ENCODE measurements around the gene PDCD11.

The PDCD11 gene

GRCh38 chr10:103487410-103487708, 90.9 kb downstream of the PDCD11 start:
- Mint-ChIP-seq H3K4me3 (no peak overlapping the region), H3K27ac (no peak overlapping the region), H3K4me1 (peaks cover 33% of the 10 kb centered on the region), H3K9me3 (no peaks in the 10 kb centered on the region), H3K27me3 (ENCODE audit: low read depth) (peaks cover 7% of the 10 kb centered on the region), H3K36me3 (ENCODE audit: low read depth) (no peaks in the 10 kb centered on the region)
- no peak for TF ChIP-seq CTCF (IDR thresholded peaks at IDR 0.05; ENCODE audit: unreplicated experiment in 3 of 3)

DNA sequence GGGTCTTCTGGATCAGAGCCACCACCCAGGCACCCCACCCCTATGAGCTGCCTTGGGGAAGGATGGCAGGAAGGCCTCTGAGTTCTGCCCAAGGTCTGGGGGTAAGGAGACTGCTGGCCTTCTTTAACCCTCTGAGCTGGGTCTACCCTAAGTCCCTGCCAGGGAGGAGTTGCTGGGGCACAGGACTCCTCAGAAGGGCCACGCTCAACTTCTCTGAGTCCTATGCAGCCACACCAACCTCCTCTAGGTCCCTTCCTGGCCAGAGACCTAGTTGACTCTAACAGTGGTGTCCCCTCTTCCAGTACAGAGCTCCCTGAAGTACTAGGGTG, 94.5 kb downstream of the PDCD11 start:
- H3K36me3 Mint-ChIP-seq (ENCODE audit: low read depth) = no peaks in the 10 kb centered on the region
- H3K9me3 Mint-ChIP-seq = no peaks in the 10 kb centered on the region
- H3K27me3 Mint-ChIP-seq (ENCODE audit: low read depth) = peaks cover 35% of the 10 kb centered on the region
- H3K27ac Mint-ChIP-seq = no peak overlapping the region
- no peak overlapping the region for H3K4me3 Mint-ChIP-seq
- peaks cover 40% of the 10 kb centered on the region for H3K4me1 Mint-ChIP-seq
- no peak for TF ChIP-seq CTCF (IDR thresholded peaks at IDR 0.05; ENCODE audit: unreplicated experiment in 3 of 3)

DNA sequence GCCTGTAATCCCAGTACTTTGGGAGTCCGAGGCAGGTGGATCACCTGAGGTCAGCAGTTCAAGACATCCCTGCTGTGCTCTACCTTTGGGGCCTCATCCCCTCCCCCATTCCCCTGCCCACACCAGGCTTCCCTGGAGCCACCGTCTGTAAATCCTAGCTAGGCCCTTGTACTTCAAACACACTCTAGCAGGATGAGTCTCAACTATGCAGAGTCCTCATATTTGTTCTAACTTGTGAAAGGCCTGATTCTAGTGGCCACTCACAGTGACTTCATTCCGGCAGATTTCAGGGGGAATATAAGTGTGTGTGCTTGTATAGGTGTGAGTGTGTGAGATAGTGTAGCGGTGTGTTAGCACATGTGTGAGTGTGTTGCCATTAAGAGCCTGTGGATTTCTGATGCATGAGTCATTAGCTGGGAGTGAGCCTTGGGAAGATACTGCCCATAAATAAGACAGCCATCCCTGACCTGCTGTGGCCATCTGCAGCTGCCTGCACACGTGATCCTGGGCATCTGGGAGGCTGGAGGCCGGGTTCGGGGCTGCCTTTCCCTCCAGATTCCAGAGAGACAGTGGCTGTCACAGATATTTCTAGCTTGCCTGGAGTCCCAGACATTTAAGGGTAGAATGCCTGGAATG, 95.4 kb downstream of the PDCD11 start:
- Mint-ChIP-seq H3K4me1 (peaks cover 36% of the 10 kb centered on the region), H3K9me3 (no peaks in the 10 kb centered on the region), H3K27me3 (ENCODE audit: low read depth) (peaks cover 42% of the 10 kb centered on the region), H3K36me3 (ENCODE audit: low read depth) (no peaks in the 10 kb centered on the region), H3K4me3 (peak overlapping the region; percentile 54 to 82 (median 75)), H3K27ac (peak overlapping the region; percentile 20 to 40 (median 22))
- no peak for TF ChIP-seq CTCF (IDR thresholded peaks at IDR 0.05; ENCODE audit: unreplicated experiment in 3 of 3)

DNA sequence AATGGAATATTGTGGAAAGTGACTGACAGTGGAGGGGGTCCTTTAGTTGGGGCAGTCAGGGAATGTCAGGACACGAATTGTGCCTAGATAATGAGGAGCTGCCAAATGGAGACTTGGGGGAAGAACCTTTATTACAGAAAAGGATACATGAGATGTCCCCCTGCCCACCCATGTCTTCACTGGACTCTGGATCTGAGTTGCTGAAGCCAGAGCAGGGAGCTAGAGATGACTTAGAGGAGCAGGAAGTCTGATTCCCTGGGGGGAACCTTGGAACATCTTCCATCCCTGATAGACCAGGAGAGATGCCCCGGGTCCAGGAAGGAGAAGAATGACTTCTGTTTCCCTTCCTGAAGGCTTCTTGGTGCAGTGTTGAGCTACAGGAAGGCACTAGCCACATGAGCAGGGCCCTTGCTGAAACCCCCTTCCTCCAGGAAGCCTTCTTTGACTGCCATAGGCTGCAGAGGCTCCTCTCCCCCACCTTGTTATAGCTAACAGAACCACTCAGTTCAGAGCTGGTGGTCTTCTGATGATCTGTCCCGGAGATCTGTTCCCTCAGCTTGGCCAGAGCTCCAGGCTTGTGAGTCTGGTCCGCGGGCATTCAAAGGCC, 96.3 kb downstream of the PDCD11 start:
- peaks cover 29% of the 10 kb centered on the region for H3K4me1 Mint-ChIP-seq
- peak overlapping the region; percentile 22 to 76 (median 40) for H3K27ac Mint-ChIP-seq
- no peak for TF ChIP-seq CTCF (IDR thresholded peaks at IDR 0.05; ENCODE audit: unreplicated experiment in 3 of 3)
- H3K36me3 Mint-ChIP-seq (ENCODE audit: low read depth) = no peaks in the 10 kb centered on the region
- peak overlapping the region; percentile 54 to 82 (median 75) for H3K4me3 Mint-ChIP-seq
- no peaks in the 10 kb centered on the region for H3K9me3 Mint-ChIP-seq
- H3K27me3 Mint-ChIP-seq (ENCODE audit: low read depth) = peaks cover 51% of the 10 kb centered on the region

DNA sequence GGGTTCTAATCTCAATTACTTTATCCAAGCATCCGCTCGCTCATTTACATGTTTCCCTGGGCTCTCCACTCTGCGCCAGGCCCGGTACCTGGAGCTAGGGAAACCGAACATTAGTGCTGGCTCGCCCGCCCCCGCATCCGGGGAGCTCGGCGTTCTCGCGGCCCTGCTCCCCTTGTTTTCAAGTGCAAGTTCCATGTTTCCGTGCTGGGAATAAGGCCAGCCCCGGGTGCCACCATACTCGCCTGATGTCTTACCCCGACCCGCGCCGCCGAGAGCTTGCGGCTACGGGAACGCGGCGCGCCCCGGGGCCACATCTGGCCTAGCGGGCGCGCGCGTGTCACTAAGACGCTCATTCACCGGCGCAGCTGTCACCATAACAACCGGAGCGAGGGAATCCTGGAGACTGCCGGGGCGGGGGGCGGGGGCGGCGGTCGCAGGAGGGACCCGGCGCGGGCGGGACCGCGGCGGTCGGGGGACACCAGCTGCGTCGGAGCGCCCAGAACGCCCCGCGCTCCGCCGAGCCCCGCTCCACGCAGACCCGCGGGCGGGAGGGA, 97.0 kb downstream of the PDCD11 start, which contains the start of gene NEURL1:
TSS of gene NEURL1 (plus strand) at position 344 of the 554 bp plus-strand sequence. CDS start 683 bp downstream, outside the sequence.
- Mint-ChIP-seq H3K4me3 (peak within 1 kb of the TSS; percentile 82 to 91 (median 88)), H3K9me3 (no peaks in the 10 kb centered on the region), H3K36me3 (ENCODE audit: low read depth) (no peaks in the 10 kb centered on the region), H3K27ac (peak within 1 kb of the TSS; percentile 22 to 76 (median 40)), H3K4me1 (peaks cover 28% of the 10 kb centered on the region), H3K27me3 (ENCODE audit: low read depth) (peaks cover 58% of the 10 kb centered on the region)
- no peak for TF ChIP-seq CTCF (IDR thresholded peaks at IDR 0.05; ENCODE audit: unreplicated experiment in 3 of 3)

All from nephron (organoid).